ENCODE results near the gene TMEM237.

GRCh38 chr2:201673546-201673945, 30.2 kb upstream of the TMEM237 start:
- TF ChIP-seq CTCF (IDR thresholded peaks at IDR 0.05; ENCODE audit: low read depth, low read length) (no peak), POLR2A (IDR thresholded peaks at IDR 0.05; ENCODE audit: extremely low read depth, insufficient read length) (no peak)

Data from NB4 (cell line).